Activated CD4-positive, alpha-beta T cell treated with anti-CD3 and anti-CD28 coated beads for 48 hours (primary cell): Measurements from ENCODE around the gene GPX8.
A peak's percentile ranks its signal among the peaks of the same experiment; 100 is the strongest.

ENCODE experiments used
- DNase-seq: peaks from one replicate; pipeline ENCODE4 v3.0.0-alpha.2; 2020

Gene GPX8, protein sequence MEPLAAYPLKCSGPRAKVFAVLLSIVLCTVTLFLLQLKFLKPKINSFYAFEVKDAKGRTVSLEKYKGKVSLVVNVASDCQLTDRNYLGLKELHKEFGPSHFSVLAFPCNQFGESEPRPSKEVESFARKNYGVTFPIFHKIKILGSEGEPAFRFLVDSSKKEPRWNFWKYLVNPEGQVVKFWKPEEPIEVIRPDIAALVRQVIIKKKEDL

DNA sequence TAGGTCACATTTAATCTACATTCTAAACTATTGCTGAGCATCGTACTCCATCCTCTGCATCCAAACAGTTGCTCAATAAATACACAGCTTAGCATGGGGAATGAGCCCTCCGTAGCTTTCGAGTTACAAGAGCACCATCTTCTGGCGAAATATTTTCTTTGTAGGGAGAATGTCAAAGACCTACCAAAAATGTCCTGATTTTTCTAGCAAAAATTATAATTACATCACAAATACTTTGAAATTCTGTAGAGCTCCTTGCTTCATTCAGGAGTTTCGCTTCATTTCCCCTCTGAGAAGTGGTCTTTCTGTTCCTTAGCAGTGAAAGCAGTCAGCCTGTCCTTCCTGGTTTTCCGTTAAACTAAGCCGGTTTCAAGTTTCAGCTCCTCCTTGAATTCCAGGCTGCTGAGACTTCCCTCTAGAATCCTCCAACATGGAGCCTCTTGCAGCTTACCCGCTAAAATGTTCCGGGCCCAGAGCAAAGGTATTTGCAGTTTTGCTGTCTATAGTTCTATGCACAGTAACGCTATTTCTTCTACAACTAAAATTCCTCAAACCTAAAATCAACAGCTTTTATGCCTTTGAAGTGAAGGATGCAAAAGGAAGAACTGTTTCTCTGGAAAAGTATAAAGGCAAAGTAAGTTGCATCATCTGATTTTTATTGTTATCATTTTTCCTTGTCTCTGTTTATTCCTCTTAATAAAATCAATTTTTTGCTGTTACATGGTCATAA lies at the start of gene GPX8:
TSS of gene GPX8 (plus strand) at position 409 of the 730 bp plus-strand sequence. CDS start at position 431, 22 bp downstream.
- no peak for DNase-seq

DNA sequence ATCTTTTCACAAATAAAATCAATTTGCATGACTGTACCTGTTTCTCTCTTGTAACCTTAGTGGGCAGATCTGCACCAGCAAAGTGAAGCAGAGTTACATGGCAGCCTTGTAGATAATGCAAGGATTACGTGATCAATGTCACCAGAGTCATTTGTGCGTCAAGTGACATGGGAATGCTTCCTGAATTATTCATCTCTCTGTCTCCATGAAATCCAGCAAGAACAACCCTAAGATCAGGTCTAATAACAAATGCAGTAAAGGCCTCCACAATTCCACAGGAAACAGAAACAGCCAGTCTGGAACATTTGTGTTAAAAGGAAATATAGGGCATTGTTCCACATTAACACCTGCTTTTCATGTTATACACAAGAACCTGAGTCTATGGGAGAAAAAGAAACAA lies 49.8 kb upstream of the GPX8 start:
- no peak for DNase-seq

DNA sequence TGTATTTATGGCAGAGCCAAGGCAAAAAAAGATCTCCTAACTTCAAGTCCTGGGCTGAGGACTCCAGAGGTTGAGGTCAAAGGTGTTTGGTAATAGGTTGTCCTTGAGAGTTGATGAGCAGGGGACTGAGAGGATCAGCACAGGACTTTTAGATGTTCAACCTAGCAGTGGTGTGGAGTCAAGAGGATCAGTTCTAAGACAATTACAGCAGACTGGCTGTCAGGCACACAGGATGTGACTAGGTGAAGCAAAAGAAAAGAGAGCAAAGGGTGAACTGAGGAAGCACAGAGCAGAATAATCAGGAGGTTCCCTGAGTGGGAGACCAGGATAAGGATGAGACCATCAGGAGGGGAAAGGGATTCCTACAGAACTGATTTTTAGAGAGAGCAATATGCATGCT lies 46.6 kb upstream of the GPX8 start:
- DNase-seq, result no peak

DNA sequence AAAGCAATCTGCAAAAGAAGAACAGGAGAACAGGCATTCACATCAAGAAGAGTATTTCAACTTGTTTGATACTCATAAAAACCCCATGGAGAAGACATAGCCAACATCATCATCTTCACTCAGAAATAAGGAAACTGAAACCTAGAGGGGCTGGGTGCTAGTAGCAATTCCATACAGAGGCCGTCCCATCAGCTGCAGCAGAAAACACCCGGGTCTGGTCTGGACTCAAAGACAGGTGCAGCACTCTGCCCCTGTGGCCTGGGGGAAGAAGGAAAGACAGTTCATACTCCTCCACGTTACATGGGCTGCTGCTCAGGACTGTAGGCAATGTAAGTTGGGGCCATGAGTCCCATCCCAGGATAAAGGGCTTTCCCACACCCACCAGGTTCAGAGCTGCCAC lies 45.9 kb upstream of the GPX8 start:
- no peak for DNase-seq

DNA sequence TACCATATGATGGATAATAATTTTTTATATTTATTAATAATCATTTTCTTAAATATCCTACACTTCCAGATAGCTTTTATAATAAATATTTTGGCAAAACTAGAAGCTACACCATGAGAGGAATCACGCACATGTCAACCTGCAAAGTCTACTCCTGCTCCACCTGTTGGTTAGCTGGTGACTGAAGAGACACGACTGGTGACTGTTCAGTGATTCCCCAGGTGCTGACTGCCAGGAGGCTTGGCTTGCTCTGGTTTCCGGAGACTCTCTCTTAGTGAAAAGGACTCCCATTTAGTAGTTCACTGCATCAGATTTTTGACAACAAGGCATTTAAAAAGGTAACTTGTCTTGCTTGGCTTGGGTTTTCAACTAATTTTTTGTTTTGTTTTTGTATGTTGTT lies 36.6 kb upstream of the GPX8 start:
- no peak for DNase-seq

DNA sequence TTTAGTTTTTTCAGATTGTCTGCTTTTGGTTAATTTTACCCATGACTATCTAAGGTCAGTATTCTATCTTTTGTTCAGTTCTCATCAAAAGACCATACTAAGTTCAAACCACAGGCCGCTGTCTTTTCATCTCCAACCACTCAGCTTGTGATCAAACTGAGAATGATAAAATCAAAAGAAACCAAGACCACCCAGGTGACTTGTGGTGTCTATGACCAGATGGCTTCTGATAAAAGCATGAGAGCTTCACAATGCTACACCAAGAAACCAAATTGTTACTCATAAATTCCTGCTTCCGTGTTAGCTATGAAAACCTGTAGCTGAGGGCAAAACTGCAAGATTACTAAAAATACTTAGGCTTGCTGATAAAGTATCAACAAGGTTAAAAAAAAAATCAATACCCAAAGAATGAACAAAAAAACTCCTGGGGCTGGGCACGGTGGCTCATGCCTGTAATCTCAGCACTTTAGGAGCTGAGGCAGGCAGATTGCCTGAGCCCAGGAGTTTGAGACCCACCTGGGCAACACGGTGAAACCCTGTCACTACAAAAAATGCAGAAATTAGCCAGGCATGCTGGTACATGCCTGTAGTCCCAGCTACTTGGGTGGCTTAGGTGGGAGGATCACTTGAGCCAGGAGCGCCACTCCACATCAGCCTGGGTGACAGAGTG lies 25.8 kb upstream of the GPX8 start:
- DNase-seq, result no peak

DNA sequence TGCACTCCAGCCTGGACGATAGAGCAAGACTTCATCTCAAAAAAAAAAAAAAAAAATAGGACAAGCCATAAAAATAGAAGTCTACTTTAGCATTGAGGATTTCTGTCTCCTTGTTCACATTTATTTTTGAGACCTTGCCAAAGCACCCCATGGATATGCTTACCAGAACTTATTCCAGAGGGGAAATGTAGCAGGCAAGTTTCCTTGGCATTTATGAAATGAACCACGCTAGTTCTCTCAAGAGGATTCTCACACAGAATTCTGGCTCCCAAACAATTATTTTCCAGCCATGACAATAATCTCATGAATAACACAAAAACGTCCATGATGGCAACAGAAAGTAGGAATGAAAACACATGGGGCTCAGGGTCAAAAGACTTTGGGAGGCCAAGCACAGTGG lies 23.4 kb upstream of the GPX8 start:
- no peak for DNase-seq

DNA sequence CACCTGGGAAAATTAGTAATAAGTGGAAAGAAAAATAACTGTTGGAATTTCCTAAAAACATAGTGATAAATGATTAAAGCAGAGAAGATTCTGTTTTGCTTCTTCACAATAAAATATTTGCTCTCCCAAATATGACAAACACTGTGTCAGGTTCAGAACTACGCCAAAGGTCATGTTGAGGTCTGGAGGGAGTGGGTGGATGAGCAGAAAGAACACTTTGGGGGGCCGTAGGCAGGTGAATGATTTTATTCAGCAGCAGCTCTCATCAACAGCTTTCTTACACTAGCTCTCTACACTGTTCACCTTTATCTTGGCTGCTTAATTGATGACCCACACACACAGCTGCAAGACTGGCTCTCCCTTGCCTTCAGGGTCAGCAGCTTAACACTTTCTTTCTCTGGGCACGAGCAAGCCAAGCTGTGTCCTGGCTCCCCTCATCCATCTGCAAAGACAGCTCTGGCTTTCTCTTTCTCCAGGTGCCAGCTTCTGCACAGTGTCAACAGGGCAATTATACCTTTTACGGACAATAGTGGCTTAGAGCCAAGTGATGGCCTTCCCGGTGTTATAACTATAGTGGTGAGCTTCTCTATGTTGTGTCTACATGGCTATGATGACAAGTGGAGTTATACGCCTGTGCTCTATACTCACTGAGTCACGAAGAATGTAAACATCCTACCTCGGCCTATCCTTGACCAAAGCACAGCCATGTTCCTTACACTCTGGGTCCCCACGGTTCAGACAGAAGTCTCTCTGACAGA lies 18.9 kb upstream of the GPX8 start:
- DNase-seq, result no peak

DNA sequence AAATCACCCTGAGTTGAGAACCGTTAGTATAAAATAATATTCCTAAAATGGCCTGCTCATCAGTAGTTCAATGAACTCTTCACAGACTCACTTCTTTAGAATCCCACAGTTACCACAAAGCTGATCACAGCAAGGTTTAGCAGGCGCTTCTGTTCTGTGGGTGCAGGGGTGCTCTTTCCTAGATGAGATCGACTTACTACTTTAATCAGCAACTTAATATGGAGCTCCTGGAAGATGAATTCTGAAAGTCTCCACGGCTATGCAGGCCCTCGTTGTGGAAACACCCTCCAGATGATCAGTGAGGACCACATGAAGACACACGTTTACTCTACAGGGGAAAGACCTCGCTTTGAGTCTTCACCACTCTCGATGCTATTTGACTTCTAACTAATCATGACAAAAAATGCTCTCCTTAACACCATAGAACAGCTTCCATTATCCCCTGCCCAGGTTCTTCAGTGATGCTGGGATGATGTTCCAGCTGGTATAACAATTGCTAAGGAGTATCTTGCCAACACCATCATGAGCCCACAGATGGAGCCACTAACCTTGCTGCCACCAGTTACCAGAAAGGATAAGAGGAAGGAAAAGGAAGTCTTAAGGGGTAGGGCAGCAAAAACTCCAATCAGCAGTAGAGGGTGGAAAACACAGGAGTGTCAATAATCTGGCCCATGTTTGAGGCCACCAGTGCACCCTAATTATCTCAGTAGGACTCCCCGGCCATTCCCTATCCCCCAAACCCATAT lies 17.9 kb upstream of the GPX8 start:
- peak; percentile 13 for DNase-seq

DNA sequence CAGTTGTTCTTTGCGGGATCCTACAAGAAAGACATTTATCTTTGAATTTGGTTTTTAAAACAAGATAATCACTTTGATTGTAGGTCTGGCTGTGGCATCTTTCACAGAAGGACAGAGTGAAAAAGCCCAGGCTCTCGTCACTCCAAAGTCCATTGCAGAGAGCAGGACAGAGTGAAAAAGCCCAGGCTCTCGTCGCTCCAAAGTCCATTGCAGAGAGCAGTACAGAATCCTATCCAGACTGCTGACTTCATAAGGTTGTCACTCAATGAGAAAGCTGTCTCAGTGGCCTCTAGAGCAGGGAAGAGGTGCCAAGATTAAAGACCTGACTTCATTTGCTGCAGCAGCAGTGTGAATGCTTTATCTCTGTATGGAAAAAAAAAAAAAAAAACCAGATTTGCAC lies 16.3 kb upstream of the GPX8 start:
- DNase-seq, result no peak

DNA sequence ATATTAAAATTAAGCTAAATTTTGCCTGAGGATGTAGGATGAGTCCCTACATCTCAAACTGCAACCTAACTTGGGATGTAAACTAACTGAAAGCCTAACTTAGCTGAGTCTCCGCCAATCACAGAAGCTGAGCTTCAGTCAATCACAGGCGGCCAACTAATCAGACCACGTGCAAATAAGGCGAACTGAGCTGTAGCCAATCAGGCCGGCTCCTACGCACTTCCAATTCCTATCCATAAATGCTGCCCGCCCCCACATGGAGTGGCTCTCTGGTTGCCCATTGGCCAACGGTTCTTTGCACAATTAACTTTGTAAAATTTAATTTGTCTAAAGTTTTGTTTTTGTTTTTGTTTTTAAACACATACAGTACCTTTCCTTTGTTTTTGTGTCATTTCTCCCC lies 13.9 kb upstream of the GPX8 start:
- no peak for DNase-seq

DNA sequence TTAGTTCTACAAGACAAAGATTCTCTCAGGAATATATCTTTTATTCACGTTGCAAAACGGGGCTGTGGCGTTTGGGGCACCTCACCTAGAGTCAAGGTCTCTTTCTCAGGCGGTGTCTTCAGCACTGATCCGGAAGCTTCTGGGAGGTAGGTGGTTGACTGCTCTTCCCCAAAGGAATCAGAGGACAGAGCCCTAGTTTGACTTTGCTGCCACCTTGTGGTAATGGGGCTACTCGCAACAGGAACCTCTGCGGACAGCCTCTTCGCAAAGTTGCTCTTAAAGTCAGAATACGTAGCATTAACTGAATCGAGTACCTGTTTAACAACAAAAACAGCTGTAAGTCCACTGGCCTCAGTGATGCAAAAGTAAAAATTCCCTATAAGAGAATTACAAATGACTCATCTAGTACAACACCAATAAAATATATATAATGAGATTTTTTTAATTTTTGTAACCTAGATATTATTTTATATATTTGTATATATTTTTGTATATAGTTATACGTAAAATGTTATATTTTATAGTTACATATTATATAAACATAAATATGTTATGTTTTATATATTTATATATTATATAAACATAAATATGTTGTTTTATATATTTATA lies 13.3 kb upstream of the GPX8 start:
- peak; percentile 87 for DNase-seq

DNA sequence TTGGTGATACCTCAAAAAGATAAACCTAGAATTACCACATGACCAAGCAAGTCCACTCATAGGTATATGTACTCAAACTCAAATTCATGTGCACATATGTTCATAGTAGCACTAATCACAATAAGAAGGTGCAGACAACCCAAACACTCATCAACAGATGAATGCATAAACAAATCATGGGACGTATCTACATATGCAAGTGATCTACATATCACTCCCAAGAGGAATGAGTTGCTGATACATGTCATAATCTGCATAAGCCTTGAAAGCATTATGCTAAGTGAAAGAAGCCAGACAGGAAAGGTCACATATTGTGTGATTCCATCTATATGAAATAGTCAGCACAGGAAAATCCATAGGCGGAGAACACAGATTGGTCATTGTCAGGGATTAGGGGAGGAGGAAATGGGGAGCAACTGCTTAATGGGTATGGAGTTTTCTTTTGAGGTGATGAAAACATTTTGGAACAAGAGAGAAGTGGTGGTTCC lies 10.6 kb upstream of the GPX8 start:
- no peak for DNase-seq

DNA sequence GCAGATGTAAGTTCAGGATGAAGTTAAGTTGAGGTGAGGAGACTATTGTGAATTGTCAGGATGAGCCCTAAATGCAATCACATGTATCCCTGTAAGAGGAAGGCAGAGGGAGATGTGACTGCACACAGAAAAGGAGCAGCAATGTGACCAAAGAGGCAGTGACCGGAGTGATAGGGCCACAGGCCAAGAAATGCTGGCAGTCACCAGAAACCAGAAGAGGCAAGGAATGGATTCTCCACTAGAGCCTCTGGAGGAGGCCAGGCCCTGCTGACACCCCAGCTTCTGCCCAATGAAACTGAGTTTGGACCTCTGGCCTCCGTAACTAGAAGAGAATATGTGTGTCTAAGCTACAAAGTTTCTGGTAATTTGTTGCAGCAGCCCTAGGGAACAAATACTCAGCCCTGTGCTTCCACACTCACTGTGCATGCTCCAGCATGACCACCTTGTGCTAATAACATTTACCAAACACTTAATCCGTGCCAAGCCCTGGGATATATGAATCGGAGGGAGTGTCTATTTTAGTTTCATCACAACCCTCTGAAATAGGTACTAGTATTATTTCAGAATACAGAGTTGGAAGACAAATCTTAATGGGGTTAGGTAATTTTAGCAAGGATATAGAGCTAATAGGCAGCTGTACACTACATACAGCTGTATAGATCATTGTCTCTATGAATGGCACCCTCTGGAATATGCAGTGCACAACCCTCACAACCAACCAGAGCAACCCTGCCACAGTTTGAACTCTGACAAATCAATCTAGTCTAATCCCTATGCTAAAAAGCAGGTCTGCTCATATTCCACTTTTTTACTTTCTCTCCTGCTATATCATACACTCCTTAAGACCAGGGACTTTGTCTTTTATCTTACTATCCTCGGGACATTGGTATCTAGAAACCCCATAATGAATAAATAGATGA lies 7.8 kb upstream of the GPX8 start:
- DNase-seq, result no peak

DNA sequence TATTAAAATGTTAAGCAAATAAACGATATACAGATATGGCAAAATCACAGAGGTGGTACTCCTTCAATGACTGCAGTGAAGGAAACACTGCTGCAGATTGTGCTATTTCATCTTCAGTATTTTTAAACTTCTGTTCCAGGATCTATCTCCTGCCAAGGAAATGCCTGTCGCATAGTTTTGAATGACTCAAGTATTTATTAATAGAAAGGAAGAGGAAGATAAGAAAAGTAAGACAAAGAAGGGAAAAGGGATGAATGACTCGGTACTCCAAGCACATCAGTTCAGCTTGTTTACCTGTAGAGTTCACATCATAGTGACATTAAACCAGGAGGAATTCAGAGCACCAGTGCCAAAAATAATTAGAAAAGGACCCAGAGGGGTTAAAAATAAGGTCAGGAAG lies 5.1 kb upstream of the GPX8 start:
- DNase-seq, result no peak

DNA sequence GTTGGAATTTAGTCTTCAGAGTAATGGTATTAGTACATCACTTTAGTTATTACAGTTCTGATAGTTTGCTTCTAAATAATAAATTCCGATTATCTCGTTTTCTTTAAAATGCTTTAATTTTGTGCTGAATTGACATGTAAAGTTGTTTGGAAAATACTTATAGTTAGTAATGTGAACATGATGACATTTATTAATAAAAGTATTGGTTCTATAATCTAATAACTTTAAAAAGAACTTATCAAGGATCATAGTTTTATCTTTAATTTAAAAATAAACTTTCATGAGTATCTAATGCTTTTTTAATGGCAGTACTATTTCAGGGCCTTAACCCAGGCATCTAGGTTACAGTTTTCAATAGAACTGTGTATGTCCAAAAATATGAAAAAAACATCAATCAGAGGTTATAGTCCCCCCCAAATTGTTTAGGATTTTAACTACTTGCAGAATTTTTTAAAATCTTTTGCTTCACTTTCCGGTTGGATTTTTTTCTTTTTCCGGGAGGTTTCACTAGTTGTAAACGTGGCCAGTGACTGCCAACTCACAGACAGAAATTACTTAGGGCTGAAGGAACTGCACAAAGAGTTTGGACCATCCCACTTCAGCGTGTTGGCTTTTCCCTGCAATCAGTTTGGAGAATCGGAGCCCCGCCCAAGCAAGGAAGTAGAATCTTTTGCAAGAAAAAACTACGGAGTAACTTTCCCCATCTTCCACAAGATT lies 680 bp downstream of the GPX8 start:
- DNase-seq, result no peak

DNA sequence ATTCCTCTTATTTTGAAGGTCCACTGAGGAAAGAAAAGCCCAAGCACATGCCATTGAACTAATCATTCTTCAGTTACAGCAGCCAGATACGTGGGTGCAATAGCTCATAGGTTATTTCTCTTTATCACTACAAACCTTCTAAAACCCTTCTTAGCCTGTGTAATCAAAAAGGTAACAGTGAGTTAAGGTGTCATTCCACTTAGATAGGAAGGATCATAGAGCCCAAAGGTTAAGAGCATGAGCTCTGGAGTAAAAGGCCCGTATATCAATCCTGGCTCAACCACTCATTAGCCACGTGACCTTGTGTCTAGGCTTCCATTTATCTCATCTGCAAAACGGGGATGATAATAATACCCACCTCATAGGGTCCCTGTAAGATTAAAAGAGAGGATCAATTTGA lies 2.7 kb downstream of the GPX8 start:
- DNase-seq, result no peak

DNA sequence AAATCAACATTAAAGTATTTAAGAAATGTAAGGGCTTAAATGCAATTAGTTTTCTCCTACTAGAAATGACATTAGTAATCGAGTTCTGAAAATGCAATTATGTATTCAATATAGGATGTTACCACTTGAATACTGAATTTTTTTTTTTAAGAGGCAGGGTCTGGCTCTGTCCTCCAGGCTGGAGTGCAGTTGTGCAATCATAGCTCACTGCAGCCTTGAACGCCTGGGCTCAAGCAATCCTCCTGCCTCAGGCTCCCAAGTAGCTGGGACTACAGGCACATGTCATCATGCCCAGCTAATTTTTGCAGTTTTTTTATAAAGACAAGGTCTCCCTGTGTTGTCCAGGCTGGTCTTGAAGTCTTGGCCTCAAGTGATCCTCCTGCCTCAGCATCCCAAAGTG lies 11.5 kb downstream of the GPX8 start:
- no peak for DNase-seq

DNA sequence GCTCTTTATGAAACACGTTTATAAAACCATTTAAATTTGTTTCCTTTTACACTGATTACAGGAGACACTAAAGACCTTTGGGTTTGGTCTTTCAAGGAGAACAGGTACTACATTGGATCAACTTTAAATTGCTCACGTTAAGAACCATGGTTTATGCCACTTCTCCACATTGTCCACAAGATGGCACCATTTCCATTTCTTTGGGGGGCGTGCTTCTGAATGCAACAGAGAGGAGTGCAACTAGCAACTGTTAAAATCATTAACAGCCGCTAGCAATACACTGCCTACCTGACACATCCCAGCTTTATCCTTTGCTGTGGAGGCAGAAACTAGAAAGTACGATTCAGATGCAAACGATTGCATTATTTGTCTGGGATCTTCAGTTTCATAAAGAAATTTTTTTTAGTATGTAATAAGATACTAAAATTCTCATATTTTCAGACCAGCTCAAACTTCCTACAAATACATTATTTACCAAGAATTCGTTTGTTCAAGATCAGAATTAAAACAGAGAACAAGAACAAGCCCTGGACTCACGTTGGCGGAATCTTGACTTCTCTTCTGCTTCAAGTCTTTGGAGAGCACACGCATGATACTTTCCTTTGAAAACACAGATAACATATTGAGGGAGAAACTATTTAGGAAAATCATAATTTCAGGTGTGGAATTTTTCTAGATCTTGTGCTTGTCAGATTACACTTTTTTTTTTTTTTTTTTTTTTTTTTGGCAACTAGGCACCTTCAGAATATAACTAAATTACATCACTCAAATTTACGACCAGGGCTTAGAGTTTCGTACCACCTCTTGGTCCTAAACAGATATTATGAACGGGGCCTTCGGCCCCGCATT lies 12.3 kb downstream of the GPX8 start:
- DNase-seq, result peak; percentile 67
